AG09309 (cell line): ENCODE results near the gene PRKAR1B.

ENCODE experiments used
- DNase-seq: peaks from one replicate; pipeline ENCODE4 v3.0.0-alpha.2; 2010; ENCODE audit warnings: low read depth
- H3K4me3 ChIP-seq: 2 replicates; pipeline ENCODE4 v1.5.1; 2011; ENCODE audit warnings: mild to moderate bottlenecking, low read depth, low read length, moderate library complexity; ENCODE audit not compliant: control insufficient read depth
- TF ChIP-seq, protein P1 (sequence below): IDR thresholded peaks from 2 replicates; pipeline ENCODE4 v1.5.1; 2011; ENCODE audit warnings: mild to moderate bottlenecking, low read depth, low read length, inconsistent platforms; ENCODE audit not compliant: insufficient read depth, control insufficient read depth; ENCODE audit errors: missing control alignments

Gene PRKAR1B

DNA sequence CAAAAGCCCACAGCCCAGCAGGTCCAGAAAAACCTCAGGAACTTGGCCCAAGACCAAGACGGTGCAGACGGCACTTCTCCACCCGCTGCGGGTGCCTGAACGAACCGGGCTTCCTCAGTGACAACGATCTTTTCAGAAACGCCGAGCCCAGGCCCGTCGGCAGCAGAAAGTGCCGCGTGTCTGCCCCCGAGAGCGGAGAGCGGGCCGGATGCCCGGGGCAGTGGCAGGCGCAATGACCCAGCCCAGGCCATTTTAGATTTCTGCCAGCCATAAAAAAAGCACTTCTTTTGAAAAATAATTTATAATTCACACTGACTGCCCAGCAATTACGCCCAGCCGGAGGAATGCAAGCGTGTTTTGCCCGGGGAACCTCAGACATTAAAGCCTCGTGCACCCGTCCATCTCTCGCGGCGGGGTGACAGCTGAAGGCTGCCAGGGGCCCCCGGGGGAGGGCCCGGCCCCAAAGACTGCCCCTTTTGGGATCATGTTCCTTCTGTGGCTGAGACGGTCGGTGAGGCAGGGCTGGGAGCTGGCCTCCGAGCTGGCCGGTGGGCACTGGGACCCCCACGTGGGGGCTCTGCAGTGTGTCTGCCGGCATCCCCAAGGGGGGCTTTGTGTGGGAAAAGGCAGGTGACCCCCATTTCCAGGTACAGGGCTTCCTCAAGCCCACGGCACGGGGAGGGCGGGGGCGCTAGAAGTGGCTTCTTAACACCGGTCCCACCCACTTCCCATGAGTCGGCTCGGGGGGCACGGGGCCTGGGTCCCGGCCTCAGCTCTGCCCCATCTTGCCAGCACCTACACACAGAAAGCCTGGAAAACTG lies 136.1 kb downstream of the PRKAR1B start:
- H3K4me3 ChIP-seq = no peak overlapping the region
- TF ChIP-seq, protein P1, sequence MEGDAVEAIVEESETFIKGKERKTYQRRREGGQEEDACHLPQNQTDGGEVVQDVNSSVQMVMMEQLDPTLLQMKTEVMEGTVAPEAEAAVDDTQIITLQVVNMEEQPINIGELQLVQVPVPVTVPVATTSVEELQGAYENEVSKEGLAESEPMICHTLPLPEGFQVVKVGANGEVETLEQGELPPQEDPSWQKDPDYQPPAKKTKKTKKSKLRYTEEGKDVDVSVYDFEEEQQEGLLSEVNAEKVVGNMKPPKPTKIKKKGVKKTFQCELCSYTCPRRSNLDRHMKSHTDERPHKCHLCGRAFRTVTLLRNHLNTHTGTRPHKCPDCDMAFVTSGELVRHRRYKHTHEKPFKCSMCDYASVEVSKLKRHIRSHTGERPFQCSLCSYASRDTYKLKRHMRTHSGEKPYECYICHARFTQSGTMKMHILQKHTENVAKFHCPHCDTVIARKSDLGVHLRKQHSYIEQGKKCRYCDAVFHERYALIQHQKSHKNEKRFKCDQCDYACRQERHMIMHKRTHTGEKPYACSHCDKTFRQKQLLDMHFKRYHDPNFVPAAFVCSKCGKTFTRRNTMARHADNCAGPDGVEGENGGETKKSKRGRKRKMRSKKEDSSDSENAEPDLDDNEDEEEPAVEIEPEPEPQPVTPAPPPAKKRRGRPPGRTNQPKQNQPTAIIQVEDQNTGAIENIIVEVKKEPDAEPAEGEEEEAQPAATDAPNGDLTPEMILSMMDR = no peak
- no peak for DNase-seq

DNA sequence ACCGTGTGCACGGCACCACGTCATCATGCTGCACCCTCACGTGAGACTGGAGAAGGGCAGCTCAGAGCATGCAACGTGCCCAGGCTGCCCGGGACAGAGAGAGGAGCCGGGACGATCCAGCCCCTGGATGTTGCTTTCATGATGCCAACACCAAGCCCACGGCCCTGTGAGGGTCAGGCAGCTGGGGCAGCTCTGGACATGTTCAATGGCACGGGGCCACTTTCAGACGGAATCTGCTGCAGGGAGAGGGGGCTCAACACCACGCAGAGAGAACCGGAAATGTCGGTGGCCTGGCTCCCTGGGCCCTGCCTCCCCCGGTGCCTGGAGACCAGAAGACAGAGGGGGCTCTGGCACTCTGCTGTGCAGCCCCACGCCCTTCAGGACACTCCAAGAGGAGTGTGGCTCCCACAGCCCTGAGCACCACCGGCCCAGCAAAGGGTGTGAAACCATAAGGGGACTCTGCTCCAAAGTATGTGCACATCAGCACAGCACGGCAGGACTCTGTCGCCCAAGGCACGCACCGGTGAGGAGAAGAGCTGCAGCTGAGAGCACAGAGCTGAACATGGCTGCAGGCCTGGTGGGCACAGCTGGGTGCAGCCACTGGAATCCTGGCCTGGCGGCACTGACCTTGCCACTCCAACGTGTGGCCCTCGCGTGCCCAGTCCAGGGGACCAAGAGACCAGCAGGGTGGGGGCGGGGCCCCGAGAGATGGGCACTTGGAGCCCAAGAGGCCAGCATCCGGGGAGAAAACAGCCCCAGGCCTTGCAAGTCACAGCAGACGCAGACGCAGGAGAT lies 137.1 kb downstream of the PRKAR1B start:
- H3K4me3 ChIP-seq = no peak overlapping the region
- TF ChIP-seq, protein P1 = no peak
- no peak for DNase-seq

DNA sequence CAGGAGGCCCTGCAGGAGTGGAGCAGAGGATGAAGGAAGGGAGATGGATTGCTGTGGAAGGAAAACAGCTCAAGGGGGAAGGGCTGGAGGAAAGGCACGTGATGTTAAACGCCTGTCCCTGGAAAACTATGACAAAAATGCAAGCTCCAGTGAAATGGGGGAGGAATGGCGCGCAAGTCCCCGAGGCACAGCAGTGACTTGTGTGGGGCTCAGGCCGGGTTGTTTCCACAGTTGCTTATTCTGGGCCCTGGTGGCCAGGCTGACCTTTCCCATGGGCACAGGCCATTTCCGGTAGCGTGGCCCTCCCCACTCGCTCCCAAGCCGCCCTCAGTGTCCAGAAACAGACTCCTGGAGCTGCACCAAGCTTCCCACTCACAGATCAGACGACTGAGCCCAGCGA lies 139.3 kb downstream of the PRKAR1B start:
- TF ChIP-seq, protein P1 = no peak
- DNase-seq = no peak
- no peak overlapping the region for H3K4me3 ChIP-seq

DNA sequence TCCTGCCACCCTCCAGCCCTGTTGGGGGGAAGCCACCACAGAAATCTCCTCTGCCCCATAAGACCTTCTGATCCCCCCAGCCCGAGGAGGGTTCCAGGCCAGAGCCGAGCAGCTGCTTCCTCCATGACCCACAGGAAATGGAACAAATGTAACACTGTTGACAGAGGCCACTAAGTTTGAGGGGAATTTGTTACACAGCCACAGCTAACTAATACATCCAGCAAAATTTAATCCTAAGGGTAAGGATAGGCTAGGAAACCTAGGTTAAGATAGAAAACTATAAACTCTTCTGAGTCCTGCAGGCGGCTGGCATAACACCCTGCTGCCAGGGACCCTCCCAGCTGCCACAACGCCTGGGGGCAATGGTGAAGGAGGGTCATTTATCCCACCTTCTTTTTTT lies 140.6 kb downstream of the PRKAR1B start:
- H3K4me3 ChIP-seq = no peak overlapping the region
- TF ChIP-seq, protein P1 = no peak
- no peak for DNase-seq

DNA sequence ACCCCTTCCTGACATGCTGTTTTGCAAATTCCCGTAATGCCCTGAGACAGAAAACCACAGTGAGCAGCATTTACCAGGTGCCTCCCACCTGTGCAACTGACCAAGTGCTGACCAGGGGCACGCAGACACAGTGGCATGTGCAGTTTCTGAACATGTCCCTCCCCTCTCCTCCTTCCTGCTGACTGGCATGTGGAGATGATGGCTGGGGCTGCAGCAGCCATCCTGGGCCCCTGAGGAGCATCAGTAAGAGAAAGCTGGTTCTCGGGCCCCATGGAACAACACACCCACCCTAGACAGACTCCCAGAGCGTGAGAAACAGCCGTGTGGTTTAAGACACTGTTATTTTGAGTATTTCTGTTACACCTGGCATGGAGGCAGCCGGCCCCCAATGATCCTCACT lies 141.2 kb downstream of the PRKAR1B start:
- DNase-seq = no peak
- H3K4me3 ChIP-seq = no peak overlapping the region
- TF ChIP-seq, protein P1 = no peak

DNA sequence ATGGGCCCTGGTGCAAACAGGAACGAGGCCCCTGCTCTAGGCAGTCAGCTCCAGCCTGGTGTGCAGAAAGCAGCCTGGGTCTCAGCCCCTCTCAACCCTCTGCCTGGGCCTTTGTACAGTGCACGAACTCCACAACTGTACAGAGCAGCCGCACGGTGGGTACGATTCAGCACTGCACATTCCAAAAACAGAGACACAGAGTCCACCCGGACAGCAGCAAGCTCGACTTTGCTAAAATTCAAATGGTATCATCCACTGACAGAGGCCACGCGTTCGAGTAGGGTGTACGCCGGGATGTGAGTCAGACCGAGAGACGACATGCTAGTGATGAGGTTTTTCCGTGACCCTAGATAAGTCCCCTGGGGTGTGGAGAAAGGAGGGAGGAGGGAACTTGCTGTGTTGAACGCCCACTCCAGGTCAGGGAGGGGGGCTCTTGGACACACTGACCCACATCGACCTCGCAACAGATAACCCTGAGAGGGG lies 141.8 kb downstream of the PRKAR1B start:
- no peak overlapping the region for H3K4me3 ChIP-seq
- no peak for DNase-seq
- TF ChIP-seq, protein P1 = no peak
